ENCODE measurements around the gene TRAPPC2.

GRCh38 chrX:13732246-13733067 is 2.0 kb downstream of the TRAPPC2 start:
- TF ChIP-seq POLR2A (IDR thresholded peaks at IDR 0.05): no peak
- TF ChIP-seq, protein P1, sequence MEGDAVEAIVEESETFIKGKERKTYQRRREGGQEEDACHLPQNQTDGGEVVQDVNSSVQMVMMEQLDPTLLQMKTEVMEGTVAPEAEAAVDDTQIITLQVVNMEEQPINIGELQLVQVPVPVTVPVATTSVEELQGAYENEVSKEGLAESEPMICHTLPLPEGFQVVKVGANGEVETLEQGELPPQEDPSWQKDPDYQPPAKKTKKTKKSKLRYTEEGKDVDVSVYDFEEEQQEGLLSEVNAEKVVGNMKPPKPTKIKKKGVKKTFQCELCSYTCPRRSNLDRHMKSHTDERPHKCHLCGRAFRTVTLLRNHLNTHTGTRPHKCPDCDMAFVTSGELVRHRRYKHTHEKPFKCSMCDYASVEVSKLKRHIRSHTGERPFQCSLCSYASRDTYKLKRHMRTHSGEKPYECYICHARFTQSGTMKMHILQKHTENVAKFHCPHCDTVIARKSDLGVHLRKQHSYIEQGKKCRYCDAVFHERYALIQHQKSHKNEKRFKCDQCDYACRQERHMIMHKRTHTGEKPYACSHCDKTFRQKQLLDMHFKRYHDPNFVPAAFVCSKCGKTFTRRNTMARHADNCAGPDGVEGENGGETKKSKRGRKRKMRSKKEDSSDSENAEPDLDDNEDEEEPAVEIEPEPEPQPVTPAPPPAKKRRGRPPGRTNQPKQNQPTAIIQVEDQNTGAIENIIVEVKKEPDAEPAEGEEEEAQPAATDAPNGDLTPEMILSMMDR (IDR thresholded peaks at IDR 0.05): no peak

Data from testis (tissue), 2 donors.